HG03060 (cell line): Measurements from ENCODE around the gene HSF5.
"Not testable (repeated sequence)": the region's sequence is repeated elsewhere in the genome, so short reads cannot be mapped to it uniquely, and the experiment has no call there.

Source experiments
- ATAC-seq: cut with Tn5 transposase; IDR thresholded peaks from one replicate; pipeline ENCODE4 v1.9.1; 2021; ENCODE audit warnings: low read depth, moderate number of reproducible peaks; ENCODE audit not compliant: unreplicated experiment

The HSF5 gene

DNA sequence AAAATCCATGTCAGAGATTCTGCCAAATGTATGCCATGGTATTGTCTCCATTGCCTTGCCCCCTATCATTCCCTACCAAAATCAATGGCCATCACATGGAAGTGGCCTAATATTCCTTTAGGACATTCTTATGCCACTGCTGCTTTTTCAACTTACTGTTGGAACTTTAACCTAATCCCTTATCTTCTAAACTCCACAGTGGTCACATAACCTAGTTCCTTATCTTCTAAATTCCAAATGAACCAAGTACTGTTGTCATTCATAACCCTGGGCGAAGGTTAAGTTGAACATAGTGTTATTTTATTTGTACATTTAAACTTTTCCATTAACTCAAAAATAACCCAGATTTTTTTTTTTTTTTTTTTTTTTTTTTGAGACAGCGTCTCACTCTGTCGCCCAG, 3.6 kb downstream of the HSF5 start:
- no peak for ATAC-seq

DNA sequence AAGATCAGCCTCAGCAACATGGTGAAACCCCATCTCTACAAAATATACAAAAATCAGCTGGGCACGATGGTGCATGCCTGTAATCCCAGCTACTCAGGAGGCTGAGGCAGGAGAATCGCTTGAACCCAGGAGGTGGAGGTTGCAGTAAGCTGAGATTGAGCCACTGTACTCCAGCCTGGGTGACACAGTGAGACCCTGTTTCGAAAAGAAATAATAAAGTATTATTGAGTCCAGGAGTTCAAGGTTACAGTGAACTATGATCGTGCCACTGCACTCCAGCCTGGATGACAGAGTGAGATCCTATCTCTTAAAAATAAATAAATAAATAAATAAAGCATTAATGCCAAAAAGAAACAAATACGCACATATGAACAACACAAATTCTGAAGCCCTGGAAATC, 6.4 kb downstream of the HSF5 start:
- not testable (repeated sequence) for ATAC-seq

DNA sequence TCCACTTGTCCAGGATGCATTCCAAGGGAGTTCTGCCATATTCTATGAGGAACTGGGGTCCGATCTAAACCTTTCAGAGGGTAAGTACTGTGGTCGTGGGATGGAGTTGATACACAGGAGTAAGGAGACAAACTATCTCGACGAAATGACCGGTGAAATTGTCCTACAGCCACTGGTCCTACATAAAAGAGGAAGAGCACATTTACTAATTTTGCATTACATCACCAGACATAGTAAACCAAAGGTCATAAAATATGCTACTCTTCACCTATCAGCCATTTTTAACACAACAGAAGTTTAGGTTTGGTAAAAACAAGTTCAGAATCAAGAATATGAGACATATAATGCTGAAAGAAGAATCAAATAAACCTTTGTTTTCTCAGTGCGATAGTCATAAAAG, 8.1 kb downstream of the HSF5 start:
- no peak for ATAC-seq

DNA sequence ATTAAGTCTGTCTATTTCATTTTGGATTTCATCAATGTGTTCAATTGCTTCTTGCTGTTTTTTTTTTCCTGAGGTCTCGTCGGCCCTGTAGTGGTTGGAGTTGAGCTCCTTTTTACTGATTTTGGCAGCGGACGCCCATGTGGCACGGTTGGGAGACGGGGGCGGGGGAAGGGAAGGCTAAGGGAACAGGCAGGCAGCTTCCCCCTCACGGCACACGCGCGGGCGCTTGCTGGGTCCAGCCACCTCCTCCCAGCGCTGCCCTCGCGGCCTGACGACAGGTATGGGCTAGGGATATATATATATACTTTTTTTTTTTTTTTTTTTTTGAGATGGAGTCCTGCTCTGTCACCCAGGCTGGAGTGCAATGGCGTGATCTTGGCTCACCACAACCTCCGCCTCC, 11.4 kb downstream of the HSF5 start:
- no peak for ATAC-seq

DNA sequence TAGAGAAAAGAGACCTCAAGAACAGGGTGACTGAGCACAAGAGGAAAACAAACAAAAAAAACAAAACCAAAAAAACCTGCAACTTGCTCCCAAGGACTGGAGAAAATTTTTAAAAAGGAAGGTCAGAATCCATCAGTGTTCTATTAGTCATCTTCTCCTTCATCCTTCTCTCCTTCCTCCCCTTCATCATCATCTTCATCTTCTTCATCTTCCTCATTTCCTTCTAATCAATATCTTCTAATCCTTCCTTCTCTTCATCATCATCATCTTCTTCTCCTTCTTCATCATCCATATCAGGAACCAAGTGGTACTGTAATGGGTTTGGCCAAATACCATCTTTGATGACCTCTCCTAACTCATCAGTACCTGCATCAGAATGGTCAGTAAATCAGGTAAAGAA, 12.2 kb downstream of the HSF5 start:
- no peak for ATAC-seq

DNA sequence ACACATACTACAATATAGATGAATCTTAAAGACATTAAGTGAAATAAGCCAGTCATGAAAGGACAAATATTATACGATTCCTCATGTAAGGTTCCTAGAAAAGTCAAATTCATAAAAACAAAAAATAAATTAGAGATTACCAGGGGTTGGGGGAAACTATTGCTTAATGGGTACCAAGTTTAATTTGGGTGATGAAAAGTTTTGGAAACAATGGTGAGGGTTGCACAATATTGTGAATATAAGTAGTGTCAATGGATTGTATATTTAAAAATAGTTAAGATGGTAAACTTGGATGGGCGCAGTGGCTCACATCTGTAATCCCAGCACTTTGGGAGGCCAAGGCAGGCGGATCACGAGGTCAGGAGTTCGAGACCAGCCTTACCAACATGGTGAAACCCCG, 17.9 kb downstream of the HSF5 start:
- no peak for ATAC-seq

DNA sequence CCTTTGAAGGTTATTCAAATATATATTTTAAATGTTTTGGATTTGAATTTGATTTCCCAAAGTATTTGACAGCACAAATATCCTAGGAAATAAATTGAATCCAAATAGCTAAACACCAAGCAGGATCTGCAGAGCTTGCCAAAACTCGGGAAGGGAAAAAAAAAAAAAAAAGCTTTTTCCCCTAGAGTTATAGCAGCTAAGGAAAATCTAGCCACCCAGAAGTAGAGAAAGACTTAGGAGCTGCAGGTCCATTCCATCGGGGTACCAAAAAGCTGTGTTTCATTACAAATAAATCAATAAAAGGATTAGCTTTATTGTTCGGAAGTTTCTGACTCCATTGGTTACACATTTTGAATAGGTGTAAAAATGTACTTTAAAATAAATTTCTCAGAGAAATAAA, 19.3 kb downstream of the HSF5 start:
- ATAC-seq = no peak

DNA sequence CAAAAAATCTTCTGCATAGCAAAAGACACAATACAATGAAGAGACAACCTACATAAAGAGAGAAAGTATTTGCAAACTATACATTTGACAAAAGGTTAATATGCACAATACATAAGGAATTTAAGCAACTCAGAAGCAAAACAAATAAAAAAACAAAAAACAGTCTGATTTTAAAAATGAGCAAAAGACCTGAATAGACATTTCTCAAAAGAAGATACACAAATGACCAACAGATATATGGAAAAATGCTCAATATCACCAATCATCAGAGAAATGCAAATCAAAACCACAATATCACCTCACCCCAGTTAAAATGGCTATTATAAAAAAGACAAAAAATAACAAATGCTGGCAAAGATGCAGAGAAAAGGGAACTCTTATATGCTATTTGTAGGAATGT, 32.7 kb downstream of the HSF5 start:
- ATAC-seq = no peak

DNA sequence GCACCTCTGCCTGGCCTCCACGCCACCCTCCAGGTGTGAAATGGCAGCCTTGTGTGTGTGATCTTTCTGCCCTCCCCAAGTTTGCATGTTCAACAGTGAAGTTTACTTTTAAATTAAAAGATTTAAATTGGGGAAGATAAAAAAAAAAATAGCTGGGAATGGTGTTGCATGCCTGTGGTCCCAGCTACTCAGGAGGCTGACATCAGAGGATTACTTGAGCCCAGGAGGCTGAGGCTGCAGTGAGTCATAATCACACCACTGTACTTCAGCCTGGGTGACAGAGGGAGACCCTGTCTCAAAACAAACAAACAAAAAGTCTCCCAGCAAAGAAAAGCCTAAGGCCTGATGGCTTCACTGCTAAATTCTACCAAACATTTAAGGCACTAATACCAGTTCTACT, 35.5 kb downstream of the HSF5 start:
- no peak for ATAC-seq

DNA sequence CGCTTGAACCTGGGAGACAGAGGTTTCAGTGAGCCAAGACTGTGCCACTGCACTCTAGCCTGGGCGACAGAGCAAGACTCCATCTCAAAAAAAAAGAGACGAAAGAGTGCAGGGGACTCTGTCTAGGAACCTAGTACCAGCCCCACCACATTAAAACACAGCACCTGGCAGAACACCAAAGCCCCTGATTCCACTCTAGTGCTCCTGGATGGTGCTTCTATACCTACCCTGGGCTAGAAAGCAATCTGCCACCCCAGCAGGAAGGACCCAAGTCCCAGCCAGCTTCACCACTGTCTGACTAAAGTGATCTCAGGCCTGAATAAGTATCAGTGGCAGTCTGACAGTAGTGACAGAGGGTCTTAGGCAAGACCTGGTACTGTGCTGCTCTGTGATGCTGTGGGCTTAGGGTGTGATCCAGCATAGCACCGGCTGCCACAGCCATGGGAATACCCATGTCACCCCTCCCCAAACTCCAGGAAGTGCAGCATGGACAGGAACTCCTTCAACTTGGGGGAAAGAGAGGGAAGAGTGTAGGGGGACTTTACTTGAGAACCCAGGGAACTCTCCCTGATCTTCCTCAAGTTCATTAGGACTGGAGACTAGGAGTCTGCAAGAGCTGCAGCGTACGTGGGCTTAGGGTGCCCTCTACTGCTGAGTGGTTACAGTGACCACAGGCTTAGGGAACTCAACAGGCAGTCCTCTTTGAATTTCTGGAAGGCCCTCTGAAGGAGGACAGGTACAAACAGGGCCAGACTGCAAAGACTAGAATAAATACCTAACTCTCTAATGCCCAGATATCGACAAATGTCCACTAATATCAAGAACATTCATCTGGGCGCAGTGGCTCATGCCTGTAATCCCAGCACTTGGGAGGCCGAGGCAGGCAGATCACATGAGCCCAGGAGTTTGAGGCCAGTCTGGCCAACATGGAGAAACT, 40.9 kb downstream of the HSF5 start:
- ATAC-seq = no peak

DNA sequence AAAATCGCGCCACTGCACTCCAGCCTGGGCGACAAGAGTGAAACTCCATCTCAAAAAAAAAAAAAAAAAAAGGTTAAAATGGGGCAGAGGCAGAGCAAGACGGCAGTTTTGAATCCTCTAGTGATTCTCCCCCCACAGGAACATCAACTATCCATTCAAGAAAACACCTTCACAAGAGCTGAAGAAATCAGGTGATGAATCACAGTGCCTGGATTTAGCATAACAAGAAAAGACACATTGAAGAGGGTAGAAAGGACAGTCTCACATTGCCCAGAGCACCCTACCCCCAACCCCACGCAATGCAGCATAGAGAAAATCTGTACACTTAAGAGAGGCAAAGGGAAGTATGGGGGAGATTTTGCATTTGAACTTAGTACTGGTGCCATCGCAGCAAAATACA, 42.1 kb downstream of the HSF5 start:
- ATAC-seq = no peak

DNA sequence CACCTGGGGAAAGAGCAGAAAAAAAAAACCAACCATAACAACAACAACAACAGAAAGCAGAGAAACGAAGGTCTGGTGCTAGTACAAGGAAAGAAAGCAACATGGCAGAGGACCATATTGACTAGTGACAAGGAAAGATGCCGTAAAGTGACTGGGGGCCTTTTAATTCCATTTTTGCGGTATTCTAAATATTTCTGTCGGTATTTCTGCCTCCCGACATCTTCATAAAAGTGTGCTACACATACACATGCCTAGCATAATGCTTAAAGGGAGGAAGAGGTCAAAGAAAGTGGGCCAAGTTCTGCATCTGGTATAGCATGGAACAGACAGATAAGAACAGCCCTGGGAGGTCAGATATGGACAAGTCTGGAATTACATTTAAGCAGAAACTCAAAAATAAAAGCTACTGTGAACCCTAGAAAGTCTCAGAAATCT, 51.4 kb downstream of the HSF5 start:
- no peak for ATAC-seq

DNA sequence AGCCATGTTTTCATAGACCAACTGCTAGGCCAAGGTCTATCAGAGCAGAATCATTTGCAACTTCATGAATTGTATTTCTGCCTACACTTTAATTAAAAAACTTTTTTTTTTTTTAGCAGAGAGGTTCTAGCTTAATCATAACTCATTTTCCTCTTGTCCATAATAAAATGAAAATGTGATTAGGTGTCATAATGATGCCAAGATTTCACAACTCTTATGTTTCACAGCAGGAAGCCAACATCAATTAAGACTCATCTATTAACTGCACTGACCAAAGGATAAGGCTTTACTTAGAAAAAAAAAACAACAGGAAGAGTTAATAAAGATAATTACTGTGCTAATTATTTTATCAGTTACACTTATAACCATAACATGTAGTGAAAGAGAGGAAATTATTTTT, 52.0 kb downstream of the HSF5 start:
- ATAC-seq = no peak

DNA sequence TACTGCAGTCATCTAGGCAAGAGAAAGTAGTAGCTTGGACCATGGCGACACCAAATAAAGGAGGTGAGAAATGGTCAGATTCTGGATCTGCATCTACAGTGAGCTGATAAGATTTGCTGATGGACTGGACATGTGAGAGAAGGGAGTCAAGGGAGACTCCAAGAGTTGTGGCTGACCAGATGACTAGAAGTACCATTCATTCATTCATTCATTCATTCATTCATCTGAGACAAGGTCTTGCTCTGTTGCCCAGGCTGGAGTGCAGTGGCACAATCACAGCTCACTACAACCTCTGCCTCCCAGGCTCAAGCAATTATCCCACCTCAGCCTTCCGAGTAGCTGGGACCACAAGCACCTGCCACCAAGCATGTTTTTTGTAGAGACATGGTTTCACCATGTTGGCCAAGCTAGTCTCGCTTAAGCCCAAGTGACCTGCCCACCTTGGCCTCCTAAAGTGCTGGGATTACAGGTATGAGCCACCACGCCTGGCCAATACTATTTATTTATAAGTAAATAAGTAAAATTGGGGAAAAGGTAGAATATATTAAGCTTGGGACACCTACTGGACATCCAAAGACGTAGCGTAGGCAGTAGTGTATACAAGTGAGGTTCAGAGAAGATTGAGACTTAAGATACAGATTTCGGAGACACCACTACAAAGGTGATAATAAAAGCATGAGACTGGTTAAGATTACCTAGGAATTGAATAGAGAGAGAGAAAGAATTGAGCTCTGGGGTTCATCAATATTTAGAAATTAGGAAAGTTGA, 55.2 kb downstream of the HSF5 start:
- no peak for ATAC-seq

DNA sequence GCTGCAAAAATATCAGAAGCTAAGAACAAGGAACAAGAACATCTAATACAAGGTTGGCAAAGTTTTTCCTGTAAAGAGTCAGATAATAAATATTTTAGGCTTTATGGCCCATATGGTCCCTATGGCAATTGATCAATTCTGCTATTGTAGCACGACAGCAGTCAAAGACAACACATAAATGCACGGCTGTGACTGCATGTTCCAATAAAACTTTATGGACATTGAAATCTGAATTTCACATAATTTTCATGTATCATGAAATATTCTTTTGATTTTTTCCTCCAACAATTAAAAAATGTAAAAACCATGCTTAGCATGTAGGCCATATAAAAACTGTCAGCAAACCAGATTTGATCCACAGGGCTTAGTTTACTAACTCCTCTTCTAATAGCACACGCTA, 60.4 kb downstream of the HSF5 start:
- ATAC-seq = no peak

DNA sequence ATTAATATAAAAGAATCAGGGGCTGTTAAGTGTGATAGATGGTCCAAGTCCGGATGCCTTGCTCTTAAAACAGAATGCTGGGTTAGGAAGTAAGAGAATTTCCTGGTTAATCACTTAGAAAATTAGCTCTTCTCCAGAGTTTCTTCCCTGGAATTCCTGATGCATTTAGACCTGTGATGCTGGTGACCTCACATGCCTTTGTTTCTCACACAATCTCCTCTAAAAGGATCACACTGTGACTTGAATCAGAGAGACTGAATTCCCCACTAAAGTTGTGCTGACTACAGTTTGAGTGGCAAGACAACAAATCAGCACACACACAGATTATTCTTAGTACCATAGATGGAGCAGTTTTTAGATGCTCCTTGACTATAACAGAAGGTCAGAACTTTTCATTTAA, 66.5 kb downstream of the HSF5 start:
- no peak for ATAC-seq

DNA sequence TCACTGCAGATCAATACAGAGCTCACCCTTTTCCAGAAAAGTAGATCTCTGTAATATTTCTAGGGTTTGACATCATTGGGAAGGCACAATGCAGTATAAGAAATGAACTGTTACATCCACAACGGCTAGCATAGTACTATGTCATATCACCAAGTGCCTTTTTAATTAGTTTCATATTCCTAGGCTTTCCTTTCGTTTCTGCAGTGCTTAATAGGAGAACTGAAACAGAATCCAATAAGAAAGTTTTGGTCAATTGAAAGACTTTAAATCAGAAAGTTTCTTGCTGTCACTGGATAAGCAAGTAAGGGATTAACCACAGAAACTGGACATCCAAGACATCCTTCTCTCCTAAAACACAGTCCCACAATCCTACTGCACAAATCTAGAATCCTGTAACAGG, 67.4 kb downstream of the HSF5 start:
- ATAC-seq = no peak

DNA sequence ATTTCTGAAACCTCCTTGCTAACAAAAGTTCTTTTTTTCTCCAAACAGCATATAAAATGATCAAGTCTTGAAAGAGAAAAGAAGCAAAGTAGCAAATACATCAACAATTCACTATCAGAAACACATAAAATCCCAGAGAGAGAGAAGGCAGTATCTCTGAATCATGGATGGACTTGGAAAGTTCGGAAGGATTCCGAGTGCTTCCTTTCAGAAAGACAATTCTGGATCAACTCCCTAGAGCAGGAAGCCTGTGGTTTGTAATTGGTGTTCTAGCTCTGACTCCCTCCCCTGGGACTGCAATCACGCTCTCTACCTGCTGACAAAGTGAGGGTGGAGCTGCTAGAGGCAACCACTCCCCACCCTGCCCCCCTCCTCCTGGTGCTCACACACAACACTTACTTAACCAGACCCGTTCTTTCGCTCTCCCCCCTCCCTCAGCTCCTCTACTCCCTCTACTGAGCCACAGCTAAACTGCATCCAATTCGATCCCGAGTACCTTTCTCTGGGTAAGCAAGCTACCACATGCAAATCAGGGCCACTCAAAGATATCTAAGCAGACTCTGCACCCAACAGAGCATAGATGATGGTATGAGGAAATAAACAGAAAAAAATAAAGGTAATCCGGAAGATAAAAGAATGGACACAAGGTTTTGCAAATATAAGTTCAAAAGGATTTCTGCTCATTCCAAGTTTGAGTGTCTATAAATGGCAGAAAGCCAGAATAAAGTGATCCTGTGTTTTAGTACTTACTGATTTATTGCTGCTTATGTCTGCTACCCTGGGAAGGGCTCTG, 70.7 kb downstream of the HSF5 start, which contains the start of gene RNF43:
Gene RNF43, minus strand, starts transcription at position 235 of the 793 bp plus-strand sequence. CDS start 1,957 bp downstream, outside the sequence.
- peak; percentile 84 for ATAC-seq

DNA sequence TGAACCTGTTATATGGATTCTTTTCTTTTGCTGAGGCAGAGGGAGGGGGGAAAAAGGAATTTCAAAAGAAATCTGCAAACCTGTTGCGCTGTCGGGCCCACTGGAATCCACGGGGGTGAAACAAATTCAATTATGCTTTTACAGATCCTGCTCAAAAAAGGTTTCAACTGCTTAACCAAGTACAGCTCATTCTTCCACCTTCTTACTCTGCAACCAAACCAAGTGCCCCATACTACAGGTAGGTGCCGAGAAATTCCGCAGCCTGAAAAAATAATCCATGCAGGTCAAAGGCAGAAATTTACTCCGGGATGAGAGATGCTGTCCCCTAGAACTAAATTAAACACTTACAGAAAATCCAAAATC, 71.3 kb downstream of the HSF5 start:
- ATAC-seq = no peak

DNA sequence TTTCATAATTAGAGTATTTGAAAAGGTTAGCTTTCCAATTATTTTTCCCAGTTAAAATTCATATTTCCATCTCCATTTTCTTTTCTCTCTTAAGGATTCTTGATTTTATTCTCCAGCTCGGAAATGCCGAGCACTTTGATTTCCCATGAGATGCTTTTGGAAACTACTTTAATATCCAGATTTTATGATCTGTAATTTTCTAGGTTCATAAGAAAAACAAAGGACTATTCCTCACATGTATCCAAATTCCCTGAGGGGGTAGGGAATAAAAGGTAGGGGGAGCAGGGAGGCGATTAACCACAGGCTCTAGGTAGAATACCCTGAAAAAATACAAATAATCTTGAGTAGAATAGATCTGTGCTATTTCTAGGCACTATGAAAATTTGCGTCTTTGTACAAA, 71.8 kb downstream of the HSF5 start:
- no peak for ATAC-seq
